Sigmoid colon (tissue), 7 donors: ENCODE data around the gene MBD2. TPM values are rescaled to one million over a fixed set of nuclear protein-coding genes. Genes with fewer than 3 reads are reported as not detected.

Experiments
- DNase-seq: peaks from one replicate; pipeline ENCODE4 v3.0.0-alpha.2; 2019
- H3K27ac ChIP-seq, 4 donors: fragments of 200-600 bp; sonication (generic); one replicate each; pipeline ENCODE4 v1.5.1; 2016 to 2019; ENCODE audit warnings: mild to moderate bottlenecking in 1 of 4
- H3K27me3 ChIP-seq, 3 donors: fragments of 200-600 bp; sonication (generic); one replicate each; pipeline ENCODE4 v1.5.1; 2019; ENCODE audit warnings: mild to moderate bottlenecking in 1 of 3
- H3K36me3 ChIP-seq, 4 donors: fragments of 200-600 bp; sonication (generic); one replicate each; pipeline ENCODE4 v1.5.1; 2016 to 2019
- H3K4me1 ChIP-seq, 4 donors: fragments of 200-600 bp; sonication (generic); one replicate each; pipeline ENCODE4 v1.5.1; 2017 to 2019
- H3K4me3 ChIP-seq, 4 donors: fragments of 200-600 bp; sonication (generic); one replicate each; pipeline ENCODE4 v1.5.1; 2017 to 2019; ENCODE audit warnings: mild to moderate bottlenecking in 2 of 4, moderate library complexity in 1 of 4
- H3K9me3 ChIP-seq, 4 donors: fragments of 200-600 bp in 3 of 4; sonication (generic) in 3 of 4; one replicate each; pipeline versions ENCODE4 v1.5.1 to v1.6.1; 2013 to 2019
- CTCF ChIP-seq, 4 experiments: fragments of 450-650 bp in 3 of 4; fragments of 200-600 bp in 1 of 4; IDR thresholded peaks; one replicate each; pipeline ENCODE4 v1.5.1; 2016 to 2019; ENCODE audit warnings: antibody characterized with exemption in 4 of 4, mild to moderate bottlenecking in 3 of 4, moderate library complexity in 2 of 4
- EP300 ChIP-seq, 4 donors: sonication (generic); formaldehyde crosslinking; IDR thresholded peaks; one replicate each; pipeline ENCODE4 v1.6.1; 2017; ENCODE audit warnings: antibody characterized with exemption in 4 of 4
- POLR2A ChIP-seq, 2 donors: fragments of 450-650 bp; IDR thresholded peaks; one replicate each; pipeline ENCODE4 v1.6.1; 2016; ENCODE audit warnings: antibody characterized with exemption in 2 of 2, mild to moderate bottlenecking in 2 of 2, moderate library complexity in 2 of 2
- POLR2AphosphoS5 ChIP-seq, 4 donors: sonication (generic); formaldehyde crosslinking; IDR thresholded peaks; one replicate each; pipeline ENCODE4 v1.6.1; 2017; ENCODE audit warnings: antibody characterized with exemption in 4 of 4
- WGBS, 2 donors: extraction: QIAGEN DNeasy Blood & Tissue Kit; methylation state at CpG; one replicate each; pipeline ENCODE4 v1.1.7; 2013; 5-methylcytosine and 5-hydroxymethylcytosine counted together
- intact Hi-C: fragments of 100-400 bp; cut with DNase I; formaldehyde crosslinking; loops from one replicate; pipeline ENCODE4 v1.15.1; 2023
- polyA plus RNA-seq, 3 donors: library from polyadenylated mRNA; stranded (reverse); fragments of 200-250 nt; gene quantifications; one replicate each; pipeline ENCODE4 v1.2.3, GENCODE V29; 2013
- total RNA-seq, 4 donors: library from RNA; depleted of rRNA; stranded (reverse); fragments of >200 nt; gene quantifications; one replicate each; pipeline ENCODE4 v1.1.0, GENCODE V29; 2016
- donor health status: healthy with polysubstance abuse.
- donor health status: Bipolar disorder and iron deficiency.
- donor health status: healthy.

Gene MBD2
- total and polyA plus RNA-seq, 7 donors = 21.4 to 36.7 (median 32.1) TPM

DNA sequence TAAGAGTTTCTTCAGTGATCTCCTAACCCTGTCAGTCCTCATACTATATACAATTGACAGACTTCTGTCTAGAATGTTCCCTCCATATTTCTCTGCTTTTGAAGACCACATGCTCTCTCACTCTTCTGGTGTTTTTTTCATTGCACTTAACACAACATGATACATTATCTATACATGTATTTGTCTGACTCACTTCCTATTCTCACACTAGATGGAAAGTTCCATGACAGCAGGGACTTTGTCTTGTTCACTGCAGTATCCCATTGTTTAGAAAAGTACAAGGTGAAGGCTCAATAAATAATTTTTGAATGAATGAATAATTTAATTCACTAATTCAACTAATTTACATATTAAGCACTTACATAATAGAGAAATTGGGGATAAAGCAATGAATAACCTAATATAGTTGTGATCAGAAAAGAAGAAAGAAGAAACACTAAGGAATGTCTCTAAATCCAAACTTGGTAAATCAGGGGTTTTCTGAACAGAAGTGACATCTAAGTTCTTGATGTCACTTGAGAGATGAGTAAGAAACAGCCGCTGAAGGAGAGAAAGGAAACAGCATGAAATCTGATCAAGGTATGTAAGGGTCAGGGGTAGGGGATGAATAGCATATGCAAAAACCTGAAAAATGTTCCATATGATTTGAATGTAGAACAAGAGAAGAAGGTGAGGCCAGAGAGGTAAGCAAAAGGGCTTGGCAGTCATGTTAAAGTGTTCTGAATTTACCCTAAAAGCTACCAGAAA is 42.4 kb downstream of the MBD2 start:
- WGBS, 2 donors = 68 to 89% methylated on average over 1 of the region's 1 CpG
- intact Hi-C loops = no loop called here
- Histone ChIP-seq H3K4me1 (no peaks in the 10 kb centered on the region), H3K4me3 (no peak overlapping the region), H3K27ac (no peak overlapping the region), H3K9me3 (no peaks in the 10 kb centered on the region), H3K36me3 (peaks cover 0 to 16% (median 4%) of the 10 kb centered on the region in 4 donors), H3K27me3 (no peaks in the 10 kb centered on the region)
- TF ChIP-seq EP300 (IDR thresholded peaks at IDR 0.05) = no peak
- no peak for TF ChIP-seq POLR2A (IDR thresholded peaks at IDR 0.05)
- TF ChIP-seq POLR2AphosphoS5 (IDR thresholded peaks at IDR 0.05) = no peak
- no peak for TF ChIP-seq CTCF (IDR thresholded peaks at IDR 0.05)
- no peak for DNase-seq

DNA sequence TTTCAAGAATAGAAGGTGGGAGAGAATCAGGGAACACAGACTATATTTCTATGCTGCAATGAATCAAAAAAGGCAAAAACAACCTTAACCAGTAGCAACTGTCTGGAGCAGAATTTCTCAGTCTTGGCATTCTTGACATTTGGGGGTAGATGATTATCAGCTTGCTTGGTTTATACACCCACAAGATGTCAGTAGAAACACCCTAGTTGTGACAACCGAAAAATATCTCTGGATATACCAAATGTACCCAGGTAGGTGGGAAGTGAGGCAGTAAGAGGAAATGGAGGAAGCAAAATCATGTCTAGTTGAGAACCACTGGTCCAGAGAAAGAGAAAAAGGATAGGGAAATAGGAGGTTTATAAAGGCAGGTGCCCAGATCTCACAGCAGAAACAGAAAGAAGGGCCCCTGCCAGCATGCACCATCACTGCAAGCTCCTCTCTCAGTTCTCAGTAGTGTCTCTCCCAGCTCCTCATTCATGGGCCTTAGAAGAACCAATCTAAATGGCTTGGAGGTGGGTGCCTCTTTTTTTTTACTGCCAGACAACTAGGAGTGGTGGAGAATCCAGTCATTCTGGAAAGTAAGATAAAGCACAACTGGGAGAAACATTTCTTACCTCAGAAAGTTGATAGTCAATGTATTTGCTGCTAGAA is 50.4 kb downstream of the MBD2 start:
- H3K4me1 ChIP-seq = peaks cover 0 to 9% (median 0%) of the 10 kb centered on the region in 4 donors
- no peaks in the 10 kb centered on the region for H3K9me3 ChIP-seq
- TF ChIP-seq POLR2AphosphoS5 (IDR thresholded peaks at IDR 0.05) (no peak), POLR2A (IDR thresholded peaks at IDR 0.05) (no peak), CTCF (IDR thresholded peaks at IDR 0.05) (no peak), EP300 (IDR thresholded peaks at IDR 0.05) (no peak)
- DNase-seq = no peak
- no peak overlapping the region for H3K27ac ChIP-seq
- peaks cover 0 to 10% (median 3%) of the 10 kb centered on the region in 4 donors for H3K36me3 ChIP-seq
- H3K27me3 ChIP-seq = no peaks in the 10 kb centered on the region
- 75 to 83% methylated on average over 1 of the region's 1 CpG for WGBS, 2 donors
- H3K4me3 ChIP-seq = no peak overlapping the region
- intact Hi-C loops = no loop called here

- 97% methylated on average over 2 of the region's 2 CpGs for WGBS, 2 donors
- H3K4me1 ChIP-seq = peaks cover 0 to 9% (median 0%) of the 10 kb centered on the region in 4 donors
- peaks cover 0 to 10% (median 3%) of the 10 kb centered on the region in 4 donors for H3K36me3 ChIP-seq
- H3K27me3 ChIP-seq = no peaks in the 10 kb centered on the region
- DNase-seq = no peak
- no peak overlapping the region for H3K27ac ChIP-seq
- no peak overlapping the region for H3K4me3 ChIP-seq
- H3K9me3 ChIP-seq = no peaks in the 10 kb centered on the region
- TF ChIP-seq POLR2A (IDR thresholded peaks at IDR 0.05) (no peak), CTCF (IDR thresholded peaks at IDR 0.05) (no peak), EP300 (IDR thresholded peaks at IDR 0.05) (no peak), POLR2AphosphoS5 (IDR thresholded peaks at IDR 0.05) (no peak)
- intact Hi-C loops = no loop called here
Measured at GRCh38 chr18:54173250-54173649, 51.2 kb downstream of the MBD2 start.

GRCh38 chr18:54169431-54170403 is 54.8 kb downstream of the MBD2 start:
- H3K36me3 ChIP-seq = peaks cover 0 to 24% (median 3%) of the 10 kb centered on the region in 4 donors
- 94% methylated on average over 4 of the region's 4 CpGs for WGBS, 2 donors
- H3K4me1 ChIP-seq = peaks cover 0 to 9% (median 0%) of the 10 kb centered on the region in 4 donors
- H3K27me3 ChIP-seq = no peaks in the 10 kb centered on the region
- H3K9me3 ChIP-seq = no peaks in the 10 kb centered on the region
- H3K27ac ChIP-seq = no peak overlapping the region
- intact Hi-C loops = no loop called here
- no peak overlapping the region for H3K4me3 ChIP-seq
- TF ChIP-seq POLR2A (IDR thresholded peaks at IDR 0.05) (no peak), POLR2AphosphoS5 (IDR thresholded peaks at IDR 0.05) (no peak), EP300 (IDR thresholded peaks at IDR 0.05) (no peak), CTCF (IDR thresholded peaks at IDR 0.05) (no peak)
- no peak for DNase-seq
